ENCODE measurements around the gene SMCO1. TPM values are rescaled to one million over a fixed set of nuclear protein-coding genes. Genes with fewer than 3 reads are reported as not detected.
"Not testable (repeated sequence)": the region's sequence is repeated elsewhere in the genome, so short reads cannot be mapped to it uniquely, and the experiment has no call there.

SMCO1 gene
- not detected for total RNA-seq

DNA sequence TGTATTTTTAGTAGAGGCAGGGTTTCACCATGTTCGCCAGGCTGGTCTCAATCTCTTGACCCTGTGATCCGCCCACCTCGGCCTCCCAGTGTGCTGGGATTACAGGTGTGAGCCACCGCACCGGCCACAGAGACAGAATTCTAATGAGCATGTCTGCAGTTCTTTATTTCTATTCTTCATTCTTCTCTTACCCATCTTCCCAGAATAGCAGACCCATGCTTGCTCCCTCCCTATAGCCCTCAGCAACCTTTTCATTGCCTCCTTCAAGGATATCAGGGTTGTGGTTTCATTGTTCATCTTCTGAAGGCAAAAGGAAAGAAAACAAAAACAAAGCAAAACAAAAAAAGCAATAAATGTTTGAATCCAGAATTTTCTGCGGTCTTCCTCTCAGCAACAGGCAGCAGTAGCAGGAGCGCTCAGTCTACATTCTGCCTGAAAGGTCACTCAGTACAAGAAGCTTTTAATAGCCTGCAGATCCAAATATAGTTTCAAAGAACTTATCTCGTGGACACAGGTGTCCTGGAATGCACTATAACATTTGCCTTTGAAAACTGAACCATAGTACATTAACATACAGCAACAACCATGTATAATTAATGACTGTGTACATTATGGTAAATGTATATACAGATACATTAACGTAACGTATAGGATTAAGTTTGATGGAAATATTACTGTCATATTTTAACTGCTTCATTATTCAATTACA is at the start of gene SMCO1:
TSS of gene SMCO1 (minus strand) at position 434 of the 709 bp plus-strand sequence. CDS start at position 297, 137 bp downstream.
- DNase-seq (ENCODE audit: low spot score) (no peak), ATAC-seq (no peak)

DNA sequence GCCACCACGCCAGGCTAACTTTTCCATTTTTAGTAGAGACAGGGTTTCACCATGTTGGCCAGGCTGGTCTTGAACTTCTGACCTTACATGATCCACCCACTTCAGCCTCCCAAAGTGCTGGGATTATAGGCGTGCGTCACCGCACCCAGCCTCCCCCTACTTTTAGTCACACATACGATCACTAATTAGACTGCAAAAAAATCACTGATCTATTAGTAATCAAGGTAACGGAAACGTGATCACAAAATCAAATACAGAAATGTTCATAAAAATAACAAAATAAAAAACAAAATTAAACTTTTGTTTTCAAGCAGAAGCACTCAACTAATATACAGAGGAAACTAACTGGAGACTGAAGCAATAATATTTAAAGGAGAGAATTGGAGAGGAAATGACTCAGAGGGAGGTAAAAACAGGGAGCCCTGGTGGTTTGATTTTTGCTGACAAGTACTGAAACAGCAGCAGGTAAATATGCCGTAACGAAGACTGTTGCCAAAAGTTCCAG is 48.6 kb upstream of the SMCO1 start:
- ATAC-seq, result no peak
- no peak for DNase-seq (ENCODE audit: low spot score)

DNA sequence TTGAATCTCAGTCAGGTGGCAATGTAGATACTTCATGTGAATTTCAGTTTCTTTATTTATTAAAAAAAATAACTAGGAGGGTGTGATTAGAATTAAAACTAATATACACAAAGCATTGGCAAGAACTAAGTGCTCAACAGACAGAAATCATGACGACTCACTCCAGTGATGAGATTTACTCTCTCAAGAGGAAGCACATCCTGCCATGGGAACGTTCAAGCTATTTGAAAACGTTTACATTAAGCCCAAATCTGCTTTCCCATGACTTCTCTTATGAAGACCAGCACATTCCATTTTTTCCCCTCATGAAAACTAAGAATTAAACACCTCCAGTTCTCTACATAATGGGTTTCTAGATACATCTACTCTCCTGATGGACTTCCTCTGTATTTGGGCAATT is 44.7 kb upstream of the SMCO1 start:
- DNase-seq (ENCODE audit: low spot score) (no peak), ATAC-seq (no peak)

- ATAC-seq, result no peak
- no peak for DNase-seq (ENCODE audit: low spot score)
These were observed 43.3 kb upstream of the SMCO1 start for GRCh38 chr3:196558476-196558875.

- ATAC-seq, result no peak
These were observed 42.1 kb upstream of the SMCO1 start for GRCh38 chr3:196557236-196557635.

GRCh38 chr3:196555295-196555694 is 40.1 kb upstream of the SMCO1 start:
- ATAC-seq (no peak), DNase-seq (ENCODE audit: low spot score) (no peak)

More at GRCh38 chr3:196557236-196557635, 42.1 kb upstream of the SMCO1 start:
- no peak for DNase-seq (ENCODE audit: low spot score)

- no peak for ATAC-seq
These were observed 39.1 kb upstream of the SMCO1 start for GRCh38 chr3:196554205-196554604.

DNA sequence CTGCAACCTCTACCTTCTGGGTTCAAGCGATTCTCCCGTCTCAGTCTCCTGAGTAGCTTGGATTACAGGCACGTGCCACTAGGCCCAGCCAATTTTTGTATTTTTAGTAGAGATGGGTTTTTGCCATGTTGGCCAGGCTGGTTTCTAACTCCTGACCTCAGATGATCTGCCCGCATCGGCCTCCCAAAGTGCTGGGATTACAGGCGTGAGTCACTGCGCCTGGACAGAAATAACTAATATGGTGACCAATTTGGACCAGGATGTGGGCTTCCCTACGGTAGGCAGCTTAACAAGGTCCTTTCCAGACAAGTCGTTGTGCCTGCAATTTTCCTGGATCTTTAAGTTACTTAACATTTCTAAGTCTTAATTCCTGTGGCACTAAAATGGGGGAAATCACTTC is 38.4 kb upstream of the SMCO1 start:
- no peak for ATAC-seq
- DNase-seq (ENCODE audit: low spot score), result no peak

More at GRCh38 chr3:196554205-196554604, 39.1 kb upstream of the SMCO1 start:
- no peak for DNase-seq (ENCODE audit: low spot score)

DNA sequence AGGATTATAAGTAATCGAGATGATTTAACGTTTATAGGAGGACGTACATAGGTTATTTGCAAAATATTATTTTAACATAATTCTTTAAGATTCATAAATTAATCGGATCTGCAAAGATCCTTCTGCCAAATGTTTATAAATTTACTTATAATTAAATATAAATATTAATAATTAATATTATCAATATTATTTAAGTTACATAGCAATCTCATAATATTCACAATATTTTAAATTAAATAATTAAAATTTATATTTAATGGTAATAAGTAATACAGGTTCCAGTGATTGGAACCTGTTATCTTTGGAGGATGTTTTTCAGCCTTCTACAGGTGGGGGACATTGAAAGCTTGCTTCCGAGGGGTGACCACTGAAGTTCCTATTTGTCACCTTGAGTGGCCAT is 37.1 kb upstream of the SMCO1 start:
- no peak for DNase-seq (ENCODE audit: low spot score)
- no peak for ATAC-seq

- DNase-seq (ENCODE audit: low spot score); ATAC-seq: not testable (repeated sequence)
These were observed 35.0 kb upstream of the SMCO1 start for GRCh38 chr3:196550172-196550571.

DNA sequence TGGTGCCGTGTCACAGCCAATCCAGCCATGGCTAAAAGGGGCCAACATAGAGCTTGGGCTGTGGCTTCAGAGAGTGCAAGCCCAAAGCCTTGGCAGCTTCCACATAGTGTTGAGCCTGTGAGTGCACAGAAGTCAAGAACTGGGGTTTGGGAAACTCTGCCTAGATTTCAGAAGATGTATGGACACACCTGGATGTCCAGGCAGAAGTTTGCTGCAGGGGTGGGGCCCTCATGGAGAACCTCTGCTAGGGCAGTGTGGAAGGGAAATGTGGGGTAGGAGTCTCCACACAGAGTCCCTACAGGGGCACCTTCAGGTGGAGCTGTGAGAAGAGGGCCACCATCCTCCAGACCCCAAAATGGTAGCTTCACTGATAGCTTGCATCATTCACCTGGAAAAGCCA is 34.2 kb upstream of the SMCO1 start:
- DNase-seq (ENCODE audit: low spot score); ATAC-seq: not testable (repeated sequence)

DNA sequence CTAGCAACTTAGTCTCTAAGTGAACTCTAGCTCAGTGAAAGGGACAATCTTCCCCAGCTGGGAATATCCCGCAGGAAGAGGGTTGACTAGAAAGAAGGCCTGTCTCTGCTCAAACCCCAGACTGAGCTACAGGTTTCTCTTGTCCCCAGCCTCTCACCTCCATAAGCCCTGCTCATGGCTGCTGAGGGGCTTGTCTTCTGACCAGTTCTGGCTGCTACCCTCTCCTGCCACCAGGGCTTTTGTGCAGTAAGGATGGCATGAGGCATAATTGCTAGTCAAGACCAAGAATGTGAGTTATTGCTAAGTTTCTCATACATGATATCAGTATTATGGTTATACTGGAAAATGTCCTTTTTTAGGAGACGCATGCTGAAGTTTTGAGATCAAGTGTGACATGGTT is 31.9 kb upstream of the SMCO1 start:
- ATAC-seq (no peak), DNase-seq (ENCODE audit: low spot score) (no peak)

DNA sequence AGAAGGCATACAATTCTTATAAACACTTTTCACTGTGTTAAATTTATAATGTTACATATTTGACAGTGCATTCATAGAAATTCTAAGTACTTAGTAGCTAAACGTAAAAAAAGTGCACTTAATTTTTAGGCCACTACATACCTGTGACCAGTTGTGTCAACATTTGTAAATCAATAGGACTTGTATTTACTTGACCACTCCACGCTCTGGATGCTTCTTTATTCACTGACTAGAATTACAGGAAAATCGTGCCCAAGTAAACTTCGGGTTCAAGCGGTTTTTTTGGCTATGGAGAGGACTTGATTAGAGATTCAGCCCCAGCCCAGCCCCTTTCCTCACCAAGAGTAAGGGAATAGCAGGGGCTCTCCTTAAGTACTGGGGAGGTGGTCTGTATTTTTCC is 31.4 kb upstream of the SMCO1 start:
- ATAC-seq, result peak; percentile 97

GRCh38 chr3:196544491-196544992 is 29.4 kb upstream of the SMCO1 start:
- DNase-seq (ENCODE audit: low spot score) (no peak), ATAC-seq (no peak)

More for the DNA sequence above, 31.4 kb upstream of the SMCO1 start:
- no peak for DNase-seq (ENCODE audit: low spot score)

- ATAC-seq (no peak), DNase-seq (ENCODE audit: low spot score) (no peak)
These were observed 26.7 kb upstream of the SMCO1 start for GRCh38 chr3:196541684-196542445.

- DNase-seq (ENCODE audit: low spot score) (no peak), ATAC-seq (no peak)
These were observed 22.3 kb upstream of the SMCO1 start for GRCh38 chr3:196537319-196537984.

GRCh38 chr3:196533260-196533681 is 18.1 kb upstream of the SMCO1 start:
- DNase-seq (ENCODE audit: low spot score) (no peak), ATAC-seq (no peak)

GRCh38 chr3:196531418-196531817 is 16.3 kb upstream of the SMCO1 start:
- ATAC-seq (no peak), DNase-seq (ENCODE audit: low spot score) (no peak)

DNA sequence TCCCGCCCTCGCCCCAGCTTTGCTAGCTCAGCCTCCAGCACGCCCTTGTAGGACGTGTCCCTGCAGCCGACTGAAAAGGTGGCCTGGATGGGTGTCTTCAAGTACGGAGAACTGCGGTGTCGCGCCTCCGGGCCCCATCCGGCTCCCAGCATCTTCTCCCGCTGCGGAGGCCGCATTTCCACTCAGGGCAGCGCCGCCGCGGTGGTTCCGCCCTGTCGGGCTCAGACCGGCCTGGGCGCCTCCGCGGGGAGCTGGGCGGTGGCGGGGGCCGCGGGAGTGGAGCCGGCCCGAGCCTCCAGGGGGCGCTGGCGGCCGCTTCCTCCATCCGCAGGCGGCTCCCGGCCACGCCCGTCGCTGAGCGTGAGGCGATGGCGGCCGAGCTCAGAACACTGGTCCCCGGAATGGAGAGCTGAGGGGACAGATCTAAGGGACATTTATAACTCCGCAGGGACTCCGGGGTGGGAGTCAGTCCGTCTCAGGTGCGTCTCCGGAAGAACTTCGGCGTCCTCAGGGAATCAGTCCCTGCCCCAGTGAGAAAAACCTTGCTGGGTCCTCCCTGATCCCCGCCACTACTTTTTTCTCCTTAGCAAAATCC is 13.6 kb upstream of the SMCO1 start:
- ATAC-seq (peak; percentile 76), DNase-seq (ENCODE audit: low spot score) (peak; percentile 52)

DNA sequence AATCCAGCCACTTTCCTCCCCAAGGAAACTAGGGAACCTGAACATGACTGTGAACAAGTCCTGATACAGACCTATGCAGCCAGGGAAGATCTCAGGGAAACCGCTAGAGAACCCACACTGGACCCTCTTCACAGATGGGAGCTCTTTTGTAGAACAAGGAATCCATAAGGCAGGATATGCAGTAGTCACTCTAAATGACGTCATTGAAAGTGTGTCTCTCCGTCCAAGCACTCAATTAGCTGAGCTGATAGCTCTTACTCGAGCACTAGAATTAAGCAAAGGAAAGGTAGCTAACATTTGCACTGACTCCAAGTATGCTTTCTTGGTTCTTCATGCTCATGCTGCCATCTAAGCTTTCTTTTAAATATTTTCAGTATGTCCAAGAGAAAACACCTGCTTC is 10.0 kb upstream of the SMCO1 start:
- DNase-seq (ENCODE audit: low spot score) (no peak), ATAC-seq (no peak)

GRCh38 chr3:196524527-196524926 is 9.4 kb upstream of the SMCO1 start:
- no peak for DNase-seq (ENCODE audit: low spot score)
- no peak for ATAC-seq
